Transverse colon (tissue), 4 donors: ENCODE data around the gene SUB1.

Source experiments
- EP300 ChIP-seq: sonication (generic); formaldehyde crosslinking; IDR thresholded peaks from one replicate; pipeline ENCODE4 v1.6.1; 2017; ENCODE audit warnings: antibody characterized with exemption, low read depth
- POLR2AphosphoS5 ChIP-seq, 3 donors: sonication (generic); formaldehyde crosslinking; IDR thresholded peaks; one replicate each; pipeline ENCODE4 v1.6.1; 2016; ENCODE audit warnings: antibody characterized with exemption in 3 of 3
- TF ChIP-seq, protein P1 (sequence below), 5 experiments: fragments of 200-600 bp in 3 of 5; fragments of 450-650 bp in 2 of 5; sonication (generic) in 3 of 5; IDR thresholded peaks; 1 replicate in 2 of 5; 2 replicates in 3 of 5; pipeline ENCODE4 v1.5.1; 2016 to 2017; ENCODE audit warnings: antibody characterized with exemption in 5 of 5, inconsistent platforms in 3 of 5, mild to moderate bottlenecking in 2 of 5, moderate library complexity in 1 of 5

DNA sequence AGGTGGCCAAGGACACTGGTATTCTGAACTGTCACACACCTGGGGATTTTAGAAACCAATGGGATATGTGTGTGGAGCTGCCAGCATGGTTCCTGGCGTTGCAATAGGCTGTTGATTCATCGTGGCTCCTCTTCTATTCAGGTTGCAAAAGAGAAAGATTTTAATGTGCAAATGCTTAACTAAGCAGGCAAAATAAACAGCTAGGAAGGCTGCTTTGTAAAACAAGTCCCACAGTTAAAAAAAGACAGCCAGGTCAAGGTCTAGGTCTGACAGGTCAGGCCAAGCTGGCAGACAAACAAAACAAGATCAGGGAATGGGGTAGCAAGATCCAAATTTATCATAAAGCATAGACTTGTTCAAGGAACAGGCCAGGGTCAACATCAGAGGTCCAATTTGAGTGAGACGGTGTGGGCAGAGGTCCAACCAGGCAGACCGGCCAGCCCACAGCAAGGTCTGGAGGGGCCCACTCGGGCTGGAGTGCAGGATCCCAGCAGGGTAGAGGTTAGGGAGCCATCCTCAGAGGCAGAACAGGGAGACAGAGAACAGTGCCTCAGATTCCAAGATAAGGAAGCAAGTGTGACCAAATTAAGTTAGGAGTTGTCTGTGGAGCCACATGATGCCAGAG, 45.6 kb downstream of the SUB1 start:
- TF ChIP-seq, protein P1, sequence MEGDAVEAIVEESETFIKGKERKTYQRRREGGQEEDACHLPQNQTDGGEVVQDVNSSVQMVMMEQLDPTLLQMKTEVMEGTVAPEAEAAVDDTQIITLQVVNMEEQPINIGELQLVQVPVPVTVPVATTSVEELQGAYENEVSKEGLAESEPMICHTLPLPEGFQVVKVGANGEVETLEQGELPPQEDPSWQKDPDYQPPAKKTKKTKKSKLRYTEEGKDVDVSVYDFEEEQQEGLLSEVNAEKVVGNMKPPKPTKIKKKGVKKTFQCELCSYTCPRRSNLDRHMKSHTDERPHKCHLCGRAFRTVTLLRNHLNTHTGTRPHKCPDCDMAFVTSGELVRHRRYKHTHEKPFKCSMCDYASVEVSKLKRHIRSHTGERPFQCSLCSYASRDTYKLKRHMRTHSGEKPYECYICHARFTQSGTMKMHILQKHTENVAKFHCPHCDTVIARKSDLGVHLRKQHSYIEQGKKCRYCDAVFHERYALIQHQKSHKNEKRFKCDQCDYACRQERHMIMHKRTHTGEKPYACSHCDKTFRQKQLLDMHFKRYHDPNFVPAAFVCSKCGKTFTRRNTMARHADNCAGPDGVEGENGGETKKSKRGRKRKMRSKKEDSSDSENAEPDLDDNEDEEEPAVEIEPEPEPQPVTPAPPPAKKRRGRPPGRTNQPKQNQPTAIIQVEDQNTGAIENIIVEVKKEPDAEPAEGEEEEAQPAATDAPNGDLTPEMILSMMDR (IDR thresholded peaks at IDR 0.05), result no peak
- no peak for TF ChIP-seq POLR2AphosphoS5 (IDR thresholded peaks at IDR 0.05)
- no peak for TF ChIP-seq EP300
